Non-pigmented ciliary epithelial cell (primary cell): ENCODE data around the gene TMEM179.
"Not testable (repeated sequence)": the region's sequence is repeated elsewhere in the genome, so short reads cannot be mapped to it uniquely, and the experiment has no call there.

Source experiments
- DNase-seq: peaks from one replicate; pipeline ENCODE4 v3.0.0-alpha.2; 2010; ENCODE audit warnings: low read depth

TMEM179 gene

DNA sequence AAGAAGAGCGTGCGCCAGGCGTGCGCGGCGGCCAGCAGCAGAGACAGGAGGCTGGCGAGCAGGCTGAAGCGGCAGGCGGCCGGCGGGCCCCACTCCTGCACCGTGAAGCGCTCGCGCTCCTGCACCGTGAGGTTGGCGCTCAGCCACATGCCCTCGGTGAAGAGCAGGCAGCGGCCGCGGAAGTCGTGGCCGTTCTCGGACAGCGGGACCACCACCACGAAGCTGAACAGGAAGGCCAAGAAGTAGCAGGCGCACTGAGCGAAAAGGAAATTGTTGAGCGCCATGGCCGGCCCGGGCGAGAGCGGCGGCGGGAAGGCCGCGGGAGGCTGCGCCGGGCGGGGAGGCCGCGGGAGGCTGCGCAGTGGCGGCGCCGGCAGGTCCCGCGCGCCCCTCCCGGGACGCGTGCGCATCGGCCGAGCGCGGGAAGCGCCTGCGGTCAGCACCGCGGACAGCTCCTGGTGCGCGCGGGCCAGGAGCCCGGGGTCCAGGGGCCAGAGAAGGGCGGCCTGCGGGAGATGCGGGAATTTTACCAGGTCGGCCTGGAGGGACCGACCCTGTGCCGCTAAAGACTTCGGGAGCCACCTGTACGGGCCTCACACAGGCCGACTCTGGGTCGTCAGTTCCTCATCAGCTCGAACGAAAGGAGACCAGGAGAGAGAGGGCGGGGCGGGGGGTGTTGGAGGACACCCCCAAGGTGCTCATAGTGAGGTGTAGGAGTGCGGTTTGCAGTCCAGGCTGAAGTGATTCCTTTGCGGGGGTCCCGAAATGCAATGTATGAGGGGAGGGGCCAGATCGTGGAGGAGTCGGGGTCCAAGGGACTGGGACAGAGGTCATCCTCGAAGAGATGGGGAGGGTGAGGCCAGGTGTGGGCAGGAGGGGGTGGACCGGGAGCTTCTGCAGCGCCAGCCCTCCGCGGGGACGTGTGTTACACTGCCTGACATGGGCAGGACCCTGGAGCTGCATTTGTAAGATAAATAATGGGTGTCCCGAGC, at the start of gene TMEM179:
TSS of gene TMEM179 (minus strand) at position 315 of the 992 bp plus-strand sequence. CDS start at position 284, 31 bp downstream.
- DNase-seq = no peak

DNA sequence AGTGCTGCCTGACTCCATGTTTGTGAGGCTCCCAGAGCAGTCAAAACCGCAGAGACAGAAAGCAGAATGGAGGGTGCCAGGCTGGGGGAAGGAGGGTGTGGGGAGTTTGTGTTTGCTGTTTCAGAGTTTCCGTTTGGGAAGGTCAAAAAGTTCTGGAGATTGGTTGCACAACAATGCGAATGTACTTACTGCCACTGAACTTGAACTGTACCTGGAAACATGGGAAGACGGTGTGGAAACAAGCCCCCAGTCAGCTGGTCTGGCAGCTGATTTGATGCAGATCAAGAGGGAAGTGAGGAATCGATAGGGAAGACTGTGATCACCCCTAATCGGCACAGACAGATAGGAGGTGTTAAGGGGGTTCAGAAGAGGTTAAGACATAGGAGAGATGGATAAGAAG, 49.5 kb upstream of the TMEM179 start:
- no peak for DNase-seq

- not testable (repeated sequence) for DNase-seq
Observed at GRCh38 chr14:104653130-104653920, 48.8 kb upstream of the TMEM179 start.

GRCh38 chr14:104652386-104652785, 47.8 kb upstream of the TMEM179 start:
- no peak for DNase-seq

DNA sequence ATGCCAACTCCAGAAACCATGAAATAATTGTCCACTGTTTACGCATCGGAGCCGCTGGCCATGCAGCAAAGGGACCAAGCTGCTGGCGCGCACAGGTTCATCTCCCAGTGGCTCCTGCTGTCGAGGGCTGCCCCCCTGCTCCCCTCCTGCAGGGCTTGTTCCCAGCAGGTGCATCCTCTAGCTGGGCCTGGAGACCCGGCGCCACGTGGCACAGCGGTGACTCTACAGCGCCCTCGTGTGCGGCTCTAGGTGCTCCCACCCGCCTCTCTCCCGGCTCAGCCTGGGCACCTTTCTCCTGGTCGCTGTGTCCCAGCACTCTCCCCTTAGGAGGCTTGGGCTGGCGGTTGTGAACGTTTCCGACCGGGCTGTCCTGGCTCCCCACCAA, 47.3 kb upstream of the TMEM179 start:
- DNase-seq = no peak

DNA sequence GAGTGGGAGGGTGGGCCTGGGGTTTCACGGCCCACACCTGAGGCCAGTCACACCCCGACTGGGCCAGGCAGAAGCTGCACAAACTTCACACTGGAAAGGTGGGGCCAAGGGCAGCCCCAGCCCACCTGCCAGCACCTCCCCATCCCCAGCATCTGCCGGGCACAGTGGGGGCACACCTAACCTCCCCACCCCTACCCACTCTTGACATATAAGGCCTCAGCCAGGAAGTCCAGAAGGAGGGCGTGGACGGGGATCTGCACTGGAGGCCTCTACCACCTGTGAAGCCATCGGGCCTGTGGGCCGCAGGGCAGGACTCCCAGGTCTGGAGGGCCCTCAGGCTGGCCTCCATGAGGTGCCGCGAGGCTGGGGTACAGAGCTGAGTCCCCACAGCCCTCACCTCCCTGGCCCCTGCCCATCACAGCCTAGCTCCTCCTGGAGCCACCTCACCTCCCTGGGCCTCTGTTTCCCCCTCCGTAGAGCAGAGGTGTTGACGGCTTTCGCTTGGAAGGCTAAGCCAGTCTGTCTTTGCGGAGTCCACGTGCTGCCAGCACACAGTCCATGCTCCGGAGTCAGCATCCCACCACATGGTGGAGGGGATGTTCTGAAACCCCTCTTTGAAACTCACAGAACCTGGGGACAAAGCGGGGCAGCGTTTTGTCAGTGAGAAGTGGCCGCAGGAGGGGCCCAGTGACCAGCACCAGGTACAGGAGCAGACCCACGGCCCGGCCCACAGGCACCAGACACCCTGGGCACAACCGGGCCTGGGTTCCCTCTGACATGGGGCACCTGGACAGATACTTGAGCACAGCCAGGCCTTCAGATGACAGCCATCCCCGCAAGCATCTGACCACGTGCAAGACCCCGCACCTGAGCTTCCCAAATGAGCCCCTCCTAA, 46.7 kb upstream of the TMEM179 start:
- no peak for DNase-seq

GRCh38 chr14:104650057-104650980, 45.7 kb upstream of the TMEM179 start:
- no peak for DNase-seq

- no peak for DNase-seq
Observed at GRCh38 chr14:104647467-104648043, 43.0 kb upstream of the TMEM179 start.

GRCh38 chr14:104644656-104645378, 40.2 kb upstream of the TMEM179 start:
- no peak for DNase-seq

DNA sequence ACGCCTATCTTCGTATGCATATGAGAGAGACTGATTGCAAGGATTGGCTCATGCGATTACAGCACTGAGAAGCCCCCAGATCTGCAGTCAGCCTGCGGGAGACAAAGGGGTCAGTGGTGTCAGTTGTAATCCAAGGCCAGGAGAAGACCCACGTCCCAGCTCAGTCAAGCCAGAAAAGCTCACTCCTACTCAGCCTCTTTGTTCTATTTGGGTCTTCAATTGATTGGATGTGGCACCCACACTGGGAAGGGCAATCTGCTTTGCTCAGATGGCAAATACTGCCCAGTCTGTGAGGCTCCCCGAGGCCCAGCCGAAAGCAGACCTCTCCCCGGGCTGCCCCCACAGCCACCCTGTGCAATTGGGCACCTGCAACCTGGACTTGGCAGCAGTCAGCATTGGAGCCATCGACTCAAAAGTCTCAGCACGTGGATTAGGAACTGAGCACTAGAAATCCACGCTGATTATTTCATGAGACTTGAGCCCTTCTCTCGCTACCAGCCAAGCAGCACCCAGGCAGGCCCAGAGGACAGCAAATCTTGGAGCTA, 39.6 kb upstream of the TMEM179 start:
- DNase-seq = no peak

DNA sequence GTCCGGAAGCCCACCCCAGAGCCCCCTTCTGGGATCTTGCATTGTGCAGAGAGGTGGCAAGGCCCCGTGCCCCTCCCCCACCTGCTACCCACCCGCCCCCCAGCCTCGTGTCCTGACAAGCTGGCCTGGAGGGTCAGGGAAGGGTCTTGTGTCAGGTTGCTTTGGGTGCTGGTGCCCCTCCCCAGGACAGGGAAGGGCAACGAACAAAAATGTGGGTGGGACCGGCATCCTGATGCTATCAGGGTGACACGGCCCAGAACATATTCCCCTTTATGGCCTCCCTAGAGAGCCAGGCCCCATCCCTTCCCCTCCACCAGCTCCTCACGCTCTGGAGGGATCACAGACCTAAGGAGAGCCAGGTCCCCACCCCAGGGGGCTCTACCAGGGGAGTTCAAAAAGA, 38.7 kb upstream of the TMEM179 start:
- no peak for DNase-seq

DNA sequence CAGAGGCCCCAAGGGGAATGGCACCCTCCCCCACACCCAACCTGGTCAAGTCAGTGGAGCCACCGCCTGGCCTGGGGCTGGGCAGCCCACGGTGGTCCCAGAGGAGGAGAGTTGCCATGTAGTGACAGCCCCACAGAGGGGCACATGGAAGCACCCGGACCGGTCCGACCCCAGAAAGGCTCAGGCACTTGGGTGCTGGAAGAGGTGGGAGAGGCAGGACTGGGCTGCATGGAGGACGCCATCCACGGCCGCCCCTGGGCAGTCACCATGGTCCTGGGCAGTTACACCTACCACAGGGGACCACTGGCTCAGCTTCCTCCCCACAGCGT, 37.9 kb upstream of the TMEM179 start:
- no peak for DNase-seq

DNA sequence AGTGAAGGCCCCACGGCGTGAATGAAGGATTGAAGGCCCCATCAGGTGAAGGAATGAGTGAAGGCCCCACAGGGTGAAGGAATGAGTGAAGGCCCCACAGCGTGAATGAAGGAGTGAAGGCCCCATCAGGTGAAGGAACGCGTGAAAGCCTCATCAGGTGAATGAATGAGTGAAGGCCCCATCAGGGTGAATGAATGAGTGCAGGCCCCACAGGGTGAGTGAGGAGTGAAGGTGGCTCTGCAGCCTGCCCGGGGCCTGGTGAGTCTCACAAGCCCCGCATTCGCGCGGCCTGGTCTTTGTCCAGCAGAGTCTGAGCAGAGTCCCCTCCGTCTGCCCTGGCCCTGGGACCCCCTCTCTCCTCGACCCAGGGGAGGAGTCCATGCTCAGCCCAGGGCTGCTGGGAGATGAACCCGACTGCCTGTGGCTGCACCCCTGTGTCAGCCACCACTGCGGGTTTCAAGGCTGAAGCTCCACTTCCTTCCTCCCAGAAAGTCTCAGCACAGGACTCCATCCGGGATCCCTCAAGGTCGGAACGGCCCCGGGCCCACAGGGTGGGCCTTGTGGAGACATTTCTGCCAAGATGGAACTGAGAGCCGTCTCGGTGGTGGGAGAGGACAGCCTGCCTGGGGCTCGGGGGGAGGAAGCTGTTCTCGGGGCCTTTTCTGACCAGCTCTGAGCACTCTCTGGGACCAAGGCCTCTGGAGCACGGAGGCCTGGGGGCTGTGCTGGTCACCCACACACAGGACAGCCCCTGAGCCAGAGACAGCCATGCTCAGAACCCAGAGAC, 37.4 kb upstream of the TMEM179 start:
- DNase-seq = no peak

DNA sequence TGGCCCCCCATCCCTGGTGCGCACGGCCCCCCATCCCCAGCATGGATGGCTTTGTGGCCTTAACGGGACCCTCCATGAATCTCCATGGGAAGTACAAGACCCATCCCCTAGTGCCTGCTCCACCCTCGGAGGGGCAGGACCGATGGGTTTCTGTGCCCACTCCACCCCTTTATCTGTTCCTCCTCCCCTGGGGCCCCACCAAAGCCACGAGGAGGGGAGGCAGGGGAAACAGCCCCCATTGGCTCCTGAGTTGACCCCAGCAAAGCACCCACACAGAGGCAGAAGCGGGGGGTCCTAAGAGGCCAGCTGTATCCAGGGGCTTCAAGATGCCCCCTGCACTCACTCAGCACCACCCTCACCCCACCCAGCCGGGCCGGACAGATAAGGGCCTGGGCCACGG, 36.1 kb upstream of the TMEM179 start:
- DNase-seq = no peak

DNA sequence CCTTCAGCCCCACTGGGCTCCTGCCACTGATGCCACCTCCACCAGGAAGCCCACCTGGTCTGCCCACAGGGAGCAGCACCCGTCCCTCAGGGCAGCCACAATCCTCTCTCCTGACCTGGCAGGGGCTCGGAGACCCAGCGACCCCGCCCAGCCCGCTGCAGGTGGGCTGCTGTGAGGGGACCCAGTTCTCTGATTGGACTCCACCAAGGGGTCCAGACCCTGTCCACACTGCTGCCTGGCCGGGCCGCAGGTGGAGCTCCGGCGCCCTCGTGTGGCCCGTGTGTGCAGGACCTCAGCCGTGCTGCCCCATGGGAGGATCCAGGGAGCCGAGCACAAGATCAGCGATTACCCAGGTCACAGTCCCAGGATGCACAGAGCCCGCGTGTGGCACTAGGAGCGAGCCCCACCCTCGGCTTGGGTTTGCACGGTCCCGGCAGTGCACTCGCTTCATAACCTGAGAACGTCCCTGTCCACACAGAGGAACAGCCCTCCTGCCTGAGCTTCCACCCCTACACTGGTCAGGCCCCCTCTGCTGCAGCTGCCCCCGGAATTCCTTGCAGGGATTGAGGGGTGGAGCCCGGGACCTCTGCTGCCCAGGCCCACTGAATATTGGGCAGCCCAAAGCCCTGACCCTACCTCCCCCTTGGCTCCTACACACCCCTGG, 35.4 kb upstream of the TMEM179 start:
- DNase-seq = no peak

- no peak for DNase-seq
Observed at GRCh38 chr14:104639471-104639870, 34.9 kb upstream of the TMEM179 start.

DNA sequence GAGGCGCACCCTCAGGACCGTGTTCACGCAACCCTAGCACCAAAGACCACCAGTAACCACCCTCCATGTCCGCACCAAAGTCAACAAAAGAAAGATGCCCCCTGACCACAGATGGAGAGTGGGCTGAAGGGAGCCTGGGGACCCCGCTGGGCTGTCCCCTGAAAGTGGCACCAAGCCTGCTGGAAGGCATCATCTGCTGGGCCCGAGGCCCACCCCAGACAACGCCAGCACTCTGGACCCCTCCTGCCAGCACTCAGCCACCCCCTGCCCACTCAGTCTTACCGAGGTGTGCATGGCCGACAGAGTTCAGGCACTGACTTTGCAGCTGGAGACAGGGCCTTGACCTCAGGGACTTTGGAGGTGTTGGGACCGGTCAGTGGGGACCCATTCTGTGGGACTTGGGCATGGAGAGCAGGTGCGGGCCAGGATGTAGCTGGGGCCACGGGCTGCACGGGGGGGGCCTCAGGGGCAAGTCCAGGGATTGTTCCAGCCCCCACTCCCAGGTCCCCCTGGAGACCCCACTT, 34.4 kb upstream of the TMEM179 start:
- DNase-seq = no peak

GRCh38 chr14:104638190-104638589, 33.6 kb upstream of the TMEM179 start:
- no peak for DNase-seq
